Fibroblast of lung (primary cell): ENCODE results near the gene HERPUD1. TPM values are rescaled to one million over a fixed set of nuclear protein-coding genes. Genes with fewer than 3 reads are reported as not detected.

ENCODE experiments used
- DNase-seq, 2 donors: peaks; one replicate each; pipeline versions ENCODE4 v3.0.0 to v3.0.0-alpha.2; 2010; ENCODE audit warnings: low read depth in 2 of 2
- H2AFZ ChIP-seq: 2 replicates; pipeline ENCODE4 v1.5.1; 2012; ENCODE audit warnings: low read length, control low read depth, inconsistent platforms
- H3K27ac ChIP-seq: 2 replicates; pipeline ENCODE4 v1.5.1; 2011; ENCODE audit warnings: low read length, control low read depth; ENCODE audit not compliant: insufficient read depth
- H3K27me3 ChIP-seq: 2 replicates; pipeline ENCODE4 v1.5.1; 2011; ENCODE audit warnings: mild to moderate bottlenecking, low read length; ENCODE audit not compliant: control insufficient read depth, insufficient read depth
- H3K36me3 ChIP-seq: 2 replicates; pipeline ENCODE4 v1.5.1; 2011; ENCODE audit warnings: low read length; ENCODE audit not compliant: control insufficient read depth, insufficient read depth
- H3K4me1 ChIP-seq: 2 replicates; pipeline ENCODE4 v1.5.1; 2011; ENCODE audit warnings: low read length; ENCODE audit not compliant: control insufficient read depth, insufficient read depth; ENCODE audit errors: extremely low read depth
- H3K4me2 ChIP-seq: 2 replicates; pipeline ENCODE4 v1.5.1; 2011; ENCODE audit warnings: low read length, control low read depth; ENCODE audit not compliant: insufficient read depth; ENCODE audit errors: extremely low read depth
- H3K4me3 ChIP-seq, 4 experiments: fragments of 200-600 bp in 1 of 4; sonication (generic) in 1 of 4; replicated peaks in 1 of 4; 2 replicates each; pipeline ENCODE4 v1.5.1; 2011 to 2016; ENCODE audit warnings: low read length in 4 of 4, low read depth in 3 of 4, mild to moderate bottlenecking in 3 of 4, control low read depth in 2 of 4, inconsistent platforms in 1 of 4, mixed read lengths in 1 of 4; ENCODE audit not compliant: insufficient read depth in 1 of 4; ENCODE audit errors: control extremely low read depth in 1 of 4
- H3K79me2 ChIP-seq: 2 replicates; pipeline ENCODE4 v1.5.1; 2012; ENCODE audit warnings: mild to moderate bottlenecking, low read length, inconsistent platforms; ENCODE audit not compliant: control insufficient read depth, insufficient read depth
- H3K9ac ChIP-seq: 2 replicates; pipeline ENCODE4 v1.5.1; 2011; ENCODE audit warnings: mild to moderate bottlenecking, low read length, control low read depth; ENCODE audit not compliant: insufficient read depth
- H3K9me3 ChIP-seq: 2 replicates; pipeline ENCODE4 v1.5.1; 2012; ENCODE audit warnings: low read depth, low read length; ENCODE audit not compliant: control insufficient read depth, insufficient read depth
- H4K20me1 ChIP-seq: 2 replicates; pipeline ENCODE4 v1.5.1; 2011; ENCODE audit warnings: low read length; ENCODE audit not compliant: control insufficient read depth, insufficient read depth; ENCODE audit errors: extremely low read depth
- EZH2 ChIP-seq: IDR thresholded peaks from 2 replicates; pipeline ENCODE4 v1.5.1; 2012; ENCODE audit warnings: low read length, control low read depth, mild to moderate bottlenecking; ENCODE audit errors: missing control alignments
- polyA plus RNA-seq, 2 donors: library from polyadenylated mRNA; depleted of rRNA in 1 of 2; stranded (reverse) in 1 of 2; unstranded in 1 of 2; fragments of >200 nt; gene quantifications; 2 replicates each; pipeline ENCODE4 v1.2.1, GENCODE V29; 2011 to 2012; ENCODE audit warnings: missing spikeins in 1 of 2
- total RNA-seq: library from RNA; depleted of rRNA; stranded (reverse); fragments of >200 nt; gene quantifications from 2 replicates; pipeline ENCODE4 v1.2.1, GENCODE V29; 2014
- TF ChIP-seq, protein P1 (sequence below), 2 donors: IDR thresholded peaks in 1 of 2; conservative IDR thresholded peaks in 1 of 2; 1 replicate in 1 of 2; 2 replicates in 1 of 2; pipeline ENCODE4 v1.5.1; 2011 to 2012; ENCODE audit warnings: low read length in 2 of 2, control low read depth in 1 of 2, inconsistent platforms in 1 of 2, low read depth in 1 of 2, mild to moderate bottlenecking in 1 of 2

The HERPUD1 gene
- total and polyA plus RNA-seq, 2 donors (not counting 1 experiment from before 2014, with no cell fraction given), result 117 to 199 TPM

DNA sequence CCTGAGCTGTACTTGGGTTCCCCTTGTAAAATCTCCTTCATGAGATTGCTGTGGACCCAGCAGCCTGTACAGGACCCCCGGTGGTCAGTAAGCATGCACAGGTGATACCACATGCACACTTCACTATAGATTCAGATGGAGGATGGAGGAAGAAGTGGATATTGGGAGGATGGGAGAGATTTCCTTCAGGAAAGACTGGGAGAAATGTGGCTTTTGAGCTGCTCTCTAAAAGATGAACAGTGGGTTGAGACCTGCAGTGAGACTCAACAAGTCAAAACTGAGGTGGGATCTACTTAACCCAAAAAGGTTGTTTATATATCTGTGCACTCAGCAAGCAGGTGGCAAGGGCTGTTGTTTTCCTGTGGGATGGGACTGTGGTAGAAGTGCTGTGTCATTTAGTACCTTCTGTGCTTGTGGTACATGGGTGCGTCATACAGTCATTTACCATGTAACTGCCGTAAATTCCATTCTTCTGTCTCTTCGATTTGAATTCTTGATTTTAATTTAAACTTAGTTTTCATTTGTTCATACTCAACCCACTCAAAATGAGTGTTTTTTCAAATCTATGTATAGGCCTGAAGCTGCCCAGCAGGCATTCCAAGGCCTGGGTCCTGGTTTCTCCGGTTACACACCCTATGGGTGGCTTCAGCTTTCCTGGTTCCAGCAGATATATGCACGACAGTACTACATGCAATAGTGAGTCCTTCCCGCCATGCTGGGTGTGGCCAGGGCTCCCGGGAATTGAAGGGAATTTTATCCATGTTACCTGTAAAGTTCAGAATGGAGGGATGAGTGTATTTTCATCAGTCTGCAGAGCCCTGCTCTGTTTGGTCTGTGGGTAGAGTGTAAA, 6.9 kb downstream of the HERPUD1 start:
- no peak overlapping the region for H3K27ac ChIP-seq
- peaks cover 5% of the 10 kb centered on the region for H3K4me1 ChIP-seq
- peaks cover under 1% of the 10 kb centered on the region for H4K20me1 ChIP-seq
- no peak overlapping the region for H2AFZ ChIP-seq
- no peak overlapping the region for H3K9ac ChIP-seq
- no peaks in the 10 kb centered on the region for H3K9me3 ChIP-seq
- no peak for DNase-seq
- H3K4me3 ChIP-seq, result no peak overlapping the region
- TF ChIP-seq EZH2, result no peak
- TF ChIP-seq, protein P1, sequence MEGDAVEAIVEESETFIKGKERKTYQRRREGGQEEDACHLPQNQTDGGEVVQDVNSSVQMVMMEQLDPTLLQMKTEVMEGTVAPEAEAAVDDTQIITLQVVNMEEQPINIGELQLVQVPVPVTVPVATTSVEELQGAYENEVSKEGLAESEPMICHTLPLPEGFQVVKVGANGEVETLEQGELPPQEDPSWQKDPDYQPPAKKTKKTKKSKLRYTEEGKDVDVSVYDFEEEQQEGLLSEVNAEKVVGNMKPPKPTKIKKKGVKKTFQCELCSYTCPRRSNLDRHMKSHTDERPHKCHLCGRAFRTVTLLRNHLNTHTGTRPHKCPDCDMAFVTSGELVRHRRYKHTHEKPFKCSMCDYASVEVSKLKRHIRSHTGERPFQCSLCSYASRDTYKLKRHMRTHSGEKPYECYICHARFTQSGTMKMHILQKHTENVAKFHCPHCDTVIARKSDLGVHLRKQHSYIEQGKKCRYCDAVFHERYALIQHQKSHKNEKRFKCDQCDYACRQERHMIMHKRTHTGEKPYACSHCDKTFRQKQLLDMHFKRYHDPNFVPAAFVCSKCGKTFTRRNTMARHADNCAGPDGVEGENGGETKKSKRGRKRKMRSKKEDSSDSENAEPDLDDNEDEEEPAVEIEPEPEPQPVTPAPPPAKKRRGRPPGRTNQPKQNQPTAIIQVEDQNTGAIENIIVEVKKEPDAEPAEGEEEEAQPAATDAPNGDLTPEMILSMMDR (conservative IDR thresholded peaks at IDR 0.05 in 1 of 2, IDR thresholded peaks at IDR 0.05 in 1 of 2; ENCODE audit: low read depth in 1 of 2, low read length in 2 of 2), result no peak
- H3K79me2 ChIP-seq, result peaks cover 31% of the 10 kb centered on the region
- H3K36me3 ChIP-seq, result peaks cover 40% of the 10 kb centered on the region
- no peaks in the 10 kb centered on the region for H3K27me3 ChIP-seq
- no peak overlapping the region for H3K4me2 ChIP-seq

DNA sequence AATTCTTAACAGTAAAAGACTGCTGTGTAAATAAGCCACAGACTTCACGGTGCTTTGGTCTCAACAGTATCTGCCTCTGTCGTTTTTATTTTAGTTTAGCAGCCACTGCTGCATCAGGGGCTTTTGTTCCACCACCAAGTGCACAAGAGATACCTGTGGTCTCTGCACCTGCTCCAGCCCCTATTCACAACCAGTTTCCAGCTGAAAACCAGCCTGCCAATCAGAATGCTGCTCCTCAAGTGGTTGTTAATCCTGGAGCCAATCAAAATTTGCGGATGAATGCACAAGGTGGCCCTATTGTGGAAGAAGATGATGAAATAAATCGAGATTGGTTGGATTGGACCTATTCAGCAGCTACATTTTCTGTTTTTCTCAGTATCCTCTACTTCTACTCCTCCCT, 7.9 kb downstream of the HERPUD1 start:
- Histone ChIP-seq H3K4me3 (no peak overlapping the region), H3K4me2 (no peak overlapping the region), H3K27me3 (no peaks in the 10 kb centered on the region), H3K36me3 (peaks cover 44% of the 10 kb centered on the region), H3K79me2 (peaks cover 24% of the 10 kb centered on the region), H3K4me1 (peaks cover 7% of the 10 kb centered on the region), H3K9ac (no peak overlapping the region), H3K9me3 (no peaks in the 10 kb centered on the region), H3K27ac (no peak overlapping the region), H2AFZ (no peak overlapping the region), H4K20me1 (no peaks in the 10 kb centered on the region)
- DNase-seq, result no peak
- TF ChIP-seq EZH2, result no peak
- TF ChIP-seq, protein P1 (conservative IDR thresholded peaks at IDR 0.05 in 1 of 2, IDR thresholded peaks at IDR 0.05 in 1 of 2; ENCODE audit: low read depth in 1 of 2, low read length in 2 of 2), result no peak

DNA sequence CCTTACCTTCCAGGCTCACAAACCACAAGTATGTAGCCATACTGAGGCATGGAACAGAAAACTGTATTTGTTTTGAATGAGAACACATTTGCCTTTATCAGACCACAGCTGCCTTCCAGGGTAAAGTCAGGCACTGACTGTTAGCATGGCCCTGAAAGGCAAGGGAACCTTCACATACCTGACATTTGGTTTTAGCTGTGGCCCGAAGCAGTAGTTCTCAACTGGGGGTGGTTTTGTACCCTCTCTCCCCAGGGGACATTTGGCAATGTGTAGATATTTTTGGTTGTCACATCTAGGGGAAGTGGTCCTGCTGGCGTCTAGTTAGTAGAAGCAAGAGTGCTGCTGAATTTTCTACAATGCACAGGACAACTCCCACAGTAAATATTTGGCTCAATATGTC, 9.2 kb downstream of the HERPUD1 start:
- Histone ChIP-seq H3K27me3 (no peaks in the 10 kb centered on the region), H3K4me1 (peaks cover 9% of the 10 kb centered on the region), H3K9me3 (no peaks in the 10 kb centered on the region), H3K4me3 (no peak overlapping the region), H3K4me2 (no peak overlapping the region), H3K27ac (no peak overlapping the region), H4K20me1 (no peaks in the 10 kb centered on the region), H3K9ac (no peak overlapping the region), H2AFZ (no peak overlapping the region), H3K79me2 (peaks cover 13% of the 10 kb centered on the region), H3K36me3 (peaks cover 47% of the 10 kb centered on the region)
- TF ChIP-seq, protein P1 (conservative IDR thresholded peaks at IDR 0.05 in 1 of 2, IDR thresholded peaks at IDR 0.05 in 1 of 2; ENCODE audit: low read depth in 1 of 2, low read length in 2 of 2), result no peak
- TF ChIP-seq EZH2, result no peak
- DNase-seq, result no peak
